Islet precursor cell (in vitro differentiated cells): ENCODE measurements around the gene UBE2G2.

Experiments used
- DNase-seq: peaks from one replicate; pipeline ENCODE4 v3.0.0-alpha.2; 2018

The UBE2G2 gene

DNA sequence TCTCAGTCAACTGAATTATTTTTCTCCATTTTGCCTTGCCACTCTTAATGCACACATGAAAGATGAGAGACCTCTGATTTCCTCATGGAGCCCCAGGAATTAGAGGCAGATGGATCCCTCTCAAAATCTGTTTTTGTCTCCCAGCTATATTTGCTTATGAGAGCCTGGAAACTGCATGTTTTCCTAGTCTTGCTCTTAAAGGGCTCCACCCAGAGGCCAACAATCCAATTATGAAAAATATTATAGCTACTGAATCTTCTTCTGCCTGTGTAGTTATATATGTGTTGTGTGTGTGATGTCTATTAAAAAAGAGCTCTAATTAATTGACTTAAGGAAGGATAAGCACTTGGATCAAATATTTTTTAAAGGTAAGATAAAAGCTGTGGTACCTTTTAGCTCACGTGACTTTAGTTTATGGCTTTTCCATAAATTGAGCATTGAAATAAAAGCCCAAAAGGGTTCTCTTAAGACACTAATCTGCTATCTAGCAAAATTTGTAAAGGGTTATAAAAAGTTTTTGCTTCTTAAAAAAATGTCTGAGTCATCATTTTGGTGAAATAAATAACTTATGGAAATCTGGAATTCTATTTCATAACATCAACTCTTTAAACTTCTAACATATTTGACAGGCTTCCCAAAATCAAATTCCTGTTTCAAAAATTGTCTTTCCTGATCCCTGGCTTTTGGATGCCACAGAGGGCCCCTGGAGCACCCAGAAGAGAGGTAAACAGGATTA, 59.0 kb downstream of the UBE2G2 start:
- no peak for DNase-seq

DNA sequence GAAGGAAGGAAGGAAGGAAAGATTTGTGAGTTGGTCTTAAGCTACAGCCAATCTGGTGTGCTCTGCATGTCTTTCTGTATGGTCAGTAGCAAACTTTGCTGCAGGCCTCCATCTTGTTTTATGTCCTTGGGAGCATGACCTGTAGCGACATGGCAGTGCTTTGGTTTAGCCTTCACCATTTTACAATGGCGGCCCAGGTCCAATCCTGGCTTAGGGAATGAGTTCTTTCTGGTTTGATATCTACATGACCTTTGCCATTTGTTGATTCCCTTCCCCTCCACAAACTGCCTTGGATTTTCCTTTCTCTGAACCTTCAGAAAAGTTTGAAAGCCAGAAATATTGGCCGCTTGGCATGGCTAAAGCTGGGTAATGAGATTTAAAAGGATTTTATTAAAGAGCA, 59.7 kb downstream of the UBE2G2 start:
- DNase-seq, result no peak

DNA sequence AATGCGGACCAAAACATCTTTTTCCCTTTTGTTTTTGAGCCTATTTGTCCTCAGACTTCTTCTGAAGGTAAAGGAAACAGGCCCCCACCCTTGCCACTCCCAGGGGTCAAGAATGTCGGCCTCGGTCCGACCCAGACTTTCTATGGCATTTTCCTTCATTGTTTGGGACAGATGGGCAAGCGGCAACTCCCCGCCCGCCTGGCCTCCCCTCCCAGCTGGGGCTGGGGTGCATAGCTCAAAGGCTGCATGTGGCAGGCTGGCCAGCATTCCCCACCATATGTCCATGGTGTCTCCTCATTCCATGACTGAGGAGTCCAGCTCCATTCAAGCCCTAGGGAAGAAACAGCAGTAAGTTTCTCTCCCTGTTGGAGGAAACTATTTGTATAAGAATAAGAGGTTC, 60.9 kb downstream of the UBE2G2 start:
- peak; percentile 26 for DNase-seq

DNA sequence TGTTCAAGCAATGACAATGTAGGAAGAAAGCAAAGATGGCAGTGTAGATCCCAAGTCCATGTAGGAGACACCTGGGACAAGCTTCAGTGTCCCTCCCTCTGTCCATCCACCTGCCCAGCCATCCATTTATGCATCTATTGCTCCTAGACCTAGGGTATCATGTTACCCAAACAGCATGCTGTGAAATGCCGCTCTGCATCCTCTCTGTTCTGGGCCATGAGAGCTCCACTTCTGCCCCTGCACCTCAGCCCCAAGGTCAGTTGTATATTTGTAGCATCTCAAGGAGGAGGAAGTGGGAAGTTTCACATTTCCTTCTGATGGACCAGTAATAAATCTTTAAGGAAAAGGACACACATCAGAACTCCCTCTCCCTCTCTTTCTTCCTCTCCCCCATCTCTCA, 62.3 kb downstream of the UBE2G2 start:
- DNase-seq, result no peak

DNA sequence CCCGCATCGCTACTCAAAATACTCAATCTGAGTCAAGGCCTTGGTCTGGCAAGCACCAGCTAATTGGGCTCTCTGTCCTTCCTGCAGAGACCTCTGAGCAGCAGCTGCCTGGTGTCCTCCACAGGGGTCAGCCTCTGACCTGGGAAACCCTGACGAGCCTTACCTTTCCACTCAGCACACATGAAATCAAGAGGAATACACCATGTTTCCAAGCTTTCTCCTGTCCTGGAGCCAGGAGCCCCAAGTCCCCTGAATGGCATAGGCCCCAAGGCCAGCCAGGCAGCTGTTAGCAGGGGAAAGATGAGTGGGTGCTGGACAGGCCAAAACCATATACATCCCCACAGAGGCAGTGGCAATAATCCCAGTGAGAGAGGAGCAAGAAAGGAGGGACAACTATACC, 63.0 kb downstream of the UBE2G2 start:
- DNase-seq, result no peak

DNA sequence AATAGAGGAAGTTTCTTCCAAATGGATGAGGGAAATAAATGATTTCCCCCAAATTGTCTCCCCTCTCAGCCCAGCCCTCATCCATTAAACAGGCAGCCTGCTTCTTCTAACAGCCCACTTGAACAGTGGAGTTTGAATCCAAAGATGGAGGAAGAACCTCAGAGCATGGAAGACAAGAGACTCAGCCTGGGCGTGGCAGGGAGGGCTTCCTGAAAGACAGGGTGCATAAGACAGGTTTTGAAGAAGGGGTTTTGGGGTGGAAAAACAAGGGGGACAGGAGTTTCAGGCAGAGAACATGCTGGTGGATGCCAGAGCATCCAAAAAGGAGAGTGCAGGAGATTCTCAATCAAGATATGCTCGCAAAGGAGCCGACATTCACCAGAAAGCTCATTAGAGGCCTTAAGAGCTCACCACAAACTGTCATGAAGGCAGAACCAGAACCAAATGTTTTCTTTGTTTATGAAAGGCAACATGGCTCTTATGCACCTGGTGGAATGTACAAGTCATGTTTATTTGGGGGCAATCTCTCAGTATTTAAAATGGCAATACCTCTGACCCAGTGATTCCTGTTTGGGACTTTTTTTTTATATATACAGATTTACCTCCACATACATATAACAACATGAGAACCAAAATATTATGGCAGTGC, 63.8 kb downstream of the UBE2G2 start:
- DNase-seq, result no peak

DNA sequence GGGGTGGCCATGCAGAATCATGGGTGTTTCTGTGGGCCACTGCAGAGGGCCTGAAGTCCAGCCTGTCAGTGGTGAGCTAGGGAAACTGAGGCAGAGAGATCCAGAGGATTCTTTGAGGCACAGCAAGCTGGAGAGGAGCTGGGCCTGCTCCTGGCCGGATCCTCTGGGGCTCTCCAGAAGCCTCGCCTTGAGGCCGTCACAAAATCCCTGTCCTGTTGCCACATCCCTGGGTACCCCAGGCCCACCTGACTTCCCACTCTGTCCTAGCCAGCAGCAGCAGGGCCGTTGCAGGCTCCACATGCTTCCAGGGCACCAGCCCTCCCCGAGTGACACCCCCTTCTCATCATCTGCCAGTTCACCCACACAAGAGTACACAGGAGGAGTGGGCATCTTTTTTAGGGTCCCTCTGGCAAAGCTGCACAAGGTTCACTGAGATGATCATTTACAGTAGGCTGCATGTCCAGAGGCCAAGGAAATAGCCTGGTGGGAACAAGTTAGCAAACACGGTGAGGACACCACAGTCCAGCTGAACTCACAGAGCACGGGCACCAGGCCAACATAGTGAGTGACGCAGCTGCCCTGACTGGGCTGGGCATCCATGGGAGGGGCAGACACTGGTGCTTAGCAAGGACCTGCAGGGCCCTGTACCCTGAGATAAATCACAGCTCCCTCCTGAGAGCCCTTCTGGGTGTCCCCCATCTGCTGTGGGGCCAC, 65.2 kb downstream of the UBE2G2 start:
- DNase-seq, result no peak

DNA sequence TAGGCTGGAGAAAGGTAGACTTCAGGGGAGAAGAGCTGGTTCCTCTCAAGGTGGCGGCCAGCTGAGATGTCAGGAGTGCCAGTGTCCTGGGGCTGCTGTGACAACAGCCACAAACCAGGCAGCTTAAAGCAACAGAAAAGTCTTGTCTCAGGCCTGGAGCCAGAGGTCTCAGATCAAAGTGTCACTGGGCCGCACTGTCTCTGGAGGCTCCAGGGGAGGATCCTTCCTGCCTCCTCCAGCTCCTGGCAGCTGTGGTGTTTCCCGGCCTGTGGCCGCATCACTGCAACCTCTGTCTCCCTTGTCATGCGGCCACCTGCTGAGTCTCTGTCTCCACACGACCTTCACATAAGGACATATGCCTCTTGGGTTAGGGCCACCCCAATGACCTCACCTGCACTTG, 65.8 kb downstream of the UBE2G2 start:
- no peak for DNase-seq

DNA sequence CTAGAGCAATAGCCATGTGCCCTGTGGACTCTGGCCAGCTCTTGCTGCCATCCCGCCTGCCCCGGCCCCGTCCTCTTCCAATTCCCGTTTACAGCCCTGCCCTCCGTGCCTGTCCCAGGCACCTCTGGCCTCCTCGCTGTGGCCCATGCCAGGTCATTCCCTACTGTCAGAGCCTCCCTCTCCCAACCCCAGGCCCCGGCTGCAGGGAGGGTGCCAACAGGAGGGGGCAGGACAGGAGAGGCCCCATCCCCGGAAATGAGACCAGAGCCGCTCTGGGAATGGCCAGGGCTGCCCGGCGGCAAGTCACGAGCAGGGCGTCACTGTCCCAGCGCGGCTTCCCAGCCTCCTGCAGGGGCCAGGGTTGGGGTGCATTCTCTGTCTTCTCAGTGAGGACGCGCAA, 66.8 kb downstream of the UBE2G2 start:
- no peak for DNase-seq

DNA sequence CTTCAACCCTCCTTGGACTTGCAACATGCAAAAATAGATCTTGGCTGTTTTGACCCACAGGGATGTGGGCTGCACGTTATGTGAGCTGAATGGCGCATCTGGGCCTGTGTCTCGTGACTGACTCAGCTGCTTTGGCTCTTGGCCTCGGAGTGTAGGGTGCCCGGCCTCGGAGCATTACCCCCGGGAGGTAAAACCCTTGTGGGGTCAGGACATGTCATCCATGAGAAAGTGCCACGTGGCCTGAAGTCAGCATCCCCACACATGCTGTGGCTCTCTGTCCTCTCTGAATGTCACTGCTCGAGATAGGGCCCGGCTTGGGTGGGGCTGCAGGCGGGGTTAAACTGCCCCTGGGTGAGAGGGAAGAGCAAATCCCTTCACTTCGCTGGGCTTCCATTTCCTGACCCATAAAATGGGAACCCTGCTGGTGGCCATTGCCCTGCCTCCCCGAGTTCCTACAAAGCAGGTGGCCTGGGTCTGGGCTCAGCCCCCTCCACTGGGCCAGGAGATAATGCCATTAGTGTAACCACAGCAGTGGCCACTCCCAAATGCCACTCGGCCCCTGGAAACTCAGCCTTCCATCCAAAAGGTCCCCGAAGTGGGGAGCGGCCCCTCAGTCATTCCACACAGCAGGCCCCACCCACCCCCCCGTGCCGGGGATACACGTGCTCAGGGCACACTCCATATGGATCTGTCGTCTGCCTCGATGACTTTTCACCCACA, 67.4 kb downstream of the UBE2G2 start:
- DNase-seq, result no peak

DNA sequence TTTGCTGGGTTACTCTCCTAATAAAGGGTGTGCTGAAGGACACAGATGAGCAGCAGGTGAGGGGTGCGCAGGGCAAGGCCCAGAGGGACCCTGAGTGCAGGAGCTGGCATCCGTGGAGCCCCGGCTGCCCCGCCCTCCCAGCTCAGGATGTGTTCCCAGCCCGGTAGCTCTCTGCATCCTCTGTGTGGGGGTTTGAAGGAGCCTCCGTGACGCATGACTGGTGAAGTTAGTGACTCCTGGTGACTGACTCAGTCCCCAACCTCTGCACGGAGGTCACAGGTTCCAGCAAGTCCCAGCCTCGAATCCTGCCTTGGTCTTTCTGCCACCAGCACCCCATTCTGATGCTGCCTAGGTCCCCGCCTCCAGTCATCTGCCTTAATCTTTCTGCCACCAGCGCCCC, 68.7 kb downstream of the UBE2G2 start:
- no peak for DNase-seq

DNA sequence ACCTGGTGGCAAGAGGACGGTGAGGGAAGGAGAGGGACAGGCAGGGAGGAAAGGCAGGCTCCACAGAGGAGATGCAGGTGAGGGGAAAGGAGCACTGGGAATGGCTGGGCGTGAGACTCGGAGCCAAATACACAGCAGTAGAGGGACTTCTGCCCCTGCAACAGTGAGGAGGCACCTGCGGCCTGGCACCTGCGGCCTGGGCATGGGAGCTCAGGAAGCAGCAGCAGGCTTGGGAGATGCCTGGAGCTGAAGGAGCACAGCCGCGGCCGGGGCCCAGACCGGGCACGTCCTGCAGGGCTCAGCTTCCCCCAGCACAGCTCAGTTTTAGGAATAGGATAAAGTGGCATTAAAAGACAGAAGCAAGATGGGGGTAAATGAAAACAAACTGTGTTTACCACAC, 69.4 kb downstream of the UBE2G2 start:
- DNase-seq, result no peak

DNA sequence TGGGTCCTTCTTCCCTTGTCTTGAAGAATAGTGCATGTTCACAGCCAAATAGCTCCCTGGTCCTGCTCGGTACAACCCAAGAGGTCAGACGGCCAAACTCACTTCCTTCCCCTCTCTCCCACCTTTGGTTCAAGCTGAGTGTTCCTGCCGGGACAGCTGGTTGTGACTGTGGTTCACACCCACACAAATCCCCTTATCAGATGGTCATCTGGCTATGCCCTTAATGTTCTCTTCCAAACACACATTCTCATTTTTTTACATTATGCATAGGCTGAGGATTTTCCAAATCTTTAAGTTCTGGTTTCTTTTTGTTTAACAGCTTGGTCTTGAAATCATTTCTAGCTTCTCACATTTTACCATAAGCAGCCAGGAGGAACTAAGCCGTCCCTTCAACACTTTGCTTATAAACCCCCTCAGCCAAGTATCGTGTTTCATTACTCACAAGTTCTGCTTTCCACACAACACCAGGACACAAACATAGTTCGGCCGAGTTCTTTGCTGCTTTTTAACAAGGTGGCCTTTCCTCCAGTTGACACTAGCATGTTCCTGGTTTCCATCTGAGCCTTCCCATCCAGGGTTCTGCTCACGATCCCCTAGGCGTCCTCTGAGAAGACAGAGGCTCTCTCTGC, 70.6 kb downstream of the UBE2G2 start:
- DNase-seq, result peak; percentile 22

DNA sequence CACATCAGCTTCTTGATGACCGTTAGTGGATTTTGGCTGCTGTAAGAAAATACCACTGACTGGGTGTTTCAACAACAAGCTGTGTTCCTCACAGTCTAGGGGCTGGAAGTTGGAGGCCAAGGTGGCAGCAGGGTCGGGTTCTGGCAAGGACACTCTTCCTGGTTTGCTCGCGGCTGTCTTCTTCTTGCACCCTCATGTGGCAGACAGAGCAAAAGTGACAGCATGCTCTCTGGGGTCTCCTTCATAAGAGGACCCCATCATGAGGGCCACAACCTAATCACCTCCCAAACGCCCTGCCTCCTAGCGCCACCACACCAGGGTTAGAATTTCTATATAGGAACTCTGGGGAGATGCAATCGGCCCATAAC, 71.6 kb downstream of the UBE2G2 start:
- DNase-seq, result no peak

DNA sequence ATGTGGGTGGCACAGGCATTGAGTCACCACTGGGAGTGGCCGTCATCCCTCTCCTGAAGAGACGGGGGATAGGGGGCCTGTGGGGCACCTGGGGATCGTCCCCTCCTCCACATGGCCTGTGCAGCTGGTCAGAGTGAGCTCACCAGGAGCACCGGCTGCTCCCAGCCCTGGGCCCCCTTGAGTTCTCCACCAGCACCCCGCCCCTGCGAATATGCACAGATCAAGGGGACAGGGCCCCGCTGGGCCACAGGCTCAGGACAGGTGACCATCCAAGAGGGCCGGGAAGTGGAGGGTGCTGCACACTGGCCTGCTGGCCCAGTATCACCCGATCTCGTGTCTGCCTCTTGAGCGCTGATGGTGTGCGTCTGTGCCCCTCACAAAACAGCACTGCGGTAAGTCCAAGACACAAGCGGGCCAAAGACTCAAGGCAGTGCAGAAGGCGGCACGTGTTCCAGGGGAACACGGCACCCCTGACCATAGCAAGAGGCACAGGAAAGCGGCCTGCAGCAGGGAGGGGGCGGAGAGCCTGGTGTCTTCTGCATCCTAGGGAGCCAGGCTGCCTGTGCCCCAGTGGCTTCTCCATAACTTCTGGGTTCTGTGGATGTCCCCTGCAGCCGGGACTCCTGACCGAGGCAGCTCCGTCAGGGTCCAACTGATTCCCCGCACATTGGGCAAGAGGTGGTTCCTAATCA, 72.1 kb downstream of the UBE2G2 start:
- no peak for DNase-seq

DNA sequence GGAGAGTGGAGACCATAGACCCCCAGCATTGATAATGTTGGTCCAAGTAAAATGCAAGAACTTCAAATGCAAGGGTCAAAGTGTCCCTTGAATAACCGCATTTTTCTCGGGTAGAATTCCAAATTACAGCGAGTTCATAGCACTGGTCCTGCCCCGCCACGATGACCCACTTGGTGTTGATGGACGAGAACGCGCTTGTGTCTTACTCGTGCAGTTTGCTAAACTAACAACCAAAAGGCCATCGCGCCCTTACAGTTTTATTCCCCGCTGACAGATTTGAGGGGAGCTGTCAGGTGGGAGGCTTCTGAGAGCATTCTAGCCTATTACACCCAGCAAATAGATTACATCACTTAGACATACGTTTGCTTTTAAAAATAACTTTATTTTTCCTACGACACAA, 72.9 kb downstream of the UBE2G2 start:
- DNase-seq, result no peak

DNA sequence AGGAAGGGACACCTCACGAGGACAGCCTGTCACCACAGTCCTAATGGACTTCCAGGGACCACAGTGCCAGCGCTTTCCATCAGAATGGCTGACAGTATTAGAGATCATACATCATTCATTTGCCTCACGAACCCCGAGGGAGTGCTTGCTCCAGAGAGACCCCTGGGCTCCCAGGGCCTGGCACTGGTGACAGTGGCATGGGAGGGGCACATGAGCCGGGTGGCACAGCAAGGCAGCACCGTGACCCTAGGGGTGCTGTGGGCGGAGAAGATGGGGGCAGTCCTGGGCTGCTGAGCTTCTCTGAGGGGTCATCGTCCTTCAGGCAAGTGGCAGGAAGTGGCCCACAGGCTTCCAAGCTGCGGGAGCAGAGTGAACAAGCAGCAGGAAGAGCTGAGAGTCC, 73.9 kb downstream of the UBE2G2 start:
- DNase-seq, result no peak

DNA sequence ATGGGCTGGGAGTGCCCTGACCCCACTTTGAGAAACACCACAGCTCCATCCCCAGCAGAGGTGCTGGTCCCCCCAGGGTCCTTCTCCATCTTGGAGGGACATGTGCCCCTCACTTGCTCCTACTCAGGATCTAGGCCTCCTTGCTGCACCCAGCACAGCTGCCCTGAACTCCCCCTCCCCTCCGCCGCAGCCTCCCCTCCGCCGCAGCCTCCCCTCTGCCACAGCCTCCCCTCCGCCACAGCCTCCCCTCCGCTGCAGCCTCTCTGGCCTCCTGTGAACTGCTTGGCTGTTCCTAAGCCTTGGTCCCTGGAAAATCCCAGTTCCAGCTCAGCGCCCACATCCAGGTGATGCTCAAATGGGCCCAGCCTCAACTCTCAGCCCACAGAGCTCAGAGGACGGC, 74.3 kb downstream of the UBE2G2 start:
- DNase-seq, result no peak

DNA sequence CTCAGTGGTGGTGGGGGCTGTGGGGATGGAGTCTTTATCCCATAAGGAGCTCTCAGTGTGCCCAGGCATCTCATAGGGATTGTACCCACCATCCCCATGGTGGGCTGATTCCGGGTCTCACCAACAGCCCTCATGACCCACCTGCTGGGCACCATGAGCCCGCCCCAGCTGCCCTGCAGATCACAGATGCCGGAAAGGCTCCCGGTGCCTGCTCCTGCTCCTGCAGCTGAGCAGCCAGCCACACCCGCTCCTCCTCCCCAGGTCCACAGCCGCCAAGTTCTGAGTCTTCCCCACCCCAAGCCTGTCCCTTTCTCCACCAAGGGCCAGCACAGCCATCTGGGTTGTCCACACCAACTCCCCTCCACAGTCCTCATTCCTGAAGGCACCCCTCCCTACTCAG, 74.8 kb downstream of the UBE2G2 start:
- no peak for DNase-seq

DNA sequence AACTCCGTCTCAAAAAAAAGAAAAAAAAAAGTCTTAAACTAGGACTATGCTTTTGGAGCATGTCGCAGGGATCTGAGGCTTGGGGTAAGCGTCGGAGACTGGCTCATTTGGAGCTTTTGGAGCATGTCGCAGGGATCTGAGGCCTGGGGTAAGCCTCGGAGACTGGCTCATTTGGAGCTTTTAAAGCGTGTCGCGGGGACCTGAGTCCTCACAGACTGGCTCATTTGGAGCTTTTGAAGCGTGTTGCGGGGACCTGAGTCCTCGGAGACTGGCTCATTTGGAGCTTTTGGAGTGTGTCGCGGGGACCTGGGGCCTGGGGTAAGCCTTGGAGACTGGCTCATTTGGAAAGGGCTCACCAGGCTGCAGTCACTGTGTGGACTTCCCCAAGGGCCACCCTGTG, 76.7 kb downstream of the UBE2G2 start:
- no peak for DNase-seq

DNA sequence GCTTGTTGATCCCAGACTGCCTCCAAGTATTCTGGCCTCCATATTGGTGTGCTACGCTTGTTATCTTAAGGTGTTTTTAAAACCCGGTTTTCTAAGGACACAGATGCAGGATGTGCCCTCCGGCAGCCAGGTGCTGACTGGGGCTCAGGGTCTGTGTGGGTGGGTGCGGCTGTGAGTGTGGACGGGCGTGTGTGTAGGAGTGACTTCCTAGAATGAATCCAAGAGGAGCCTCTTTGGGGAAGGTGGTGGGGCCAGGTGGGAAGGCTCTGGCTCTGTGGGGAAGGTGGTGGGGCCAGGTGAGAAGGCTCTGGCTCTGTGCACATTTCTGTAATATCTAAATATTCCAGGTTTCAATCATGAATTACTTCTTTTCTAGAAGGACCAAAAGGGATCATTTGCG, 77.4 kb downstream of the UBE2G2 start:
- DNase-seq, result no peak
